ENCODE measurements around the gene GPER1.
A peak's percentile ranks its signal among the peaks of the same experiment; 100 is the strongest.

Gene GPER1

DNA sequence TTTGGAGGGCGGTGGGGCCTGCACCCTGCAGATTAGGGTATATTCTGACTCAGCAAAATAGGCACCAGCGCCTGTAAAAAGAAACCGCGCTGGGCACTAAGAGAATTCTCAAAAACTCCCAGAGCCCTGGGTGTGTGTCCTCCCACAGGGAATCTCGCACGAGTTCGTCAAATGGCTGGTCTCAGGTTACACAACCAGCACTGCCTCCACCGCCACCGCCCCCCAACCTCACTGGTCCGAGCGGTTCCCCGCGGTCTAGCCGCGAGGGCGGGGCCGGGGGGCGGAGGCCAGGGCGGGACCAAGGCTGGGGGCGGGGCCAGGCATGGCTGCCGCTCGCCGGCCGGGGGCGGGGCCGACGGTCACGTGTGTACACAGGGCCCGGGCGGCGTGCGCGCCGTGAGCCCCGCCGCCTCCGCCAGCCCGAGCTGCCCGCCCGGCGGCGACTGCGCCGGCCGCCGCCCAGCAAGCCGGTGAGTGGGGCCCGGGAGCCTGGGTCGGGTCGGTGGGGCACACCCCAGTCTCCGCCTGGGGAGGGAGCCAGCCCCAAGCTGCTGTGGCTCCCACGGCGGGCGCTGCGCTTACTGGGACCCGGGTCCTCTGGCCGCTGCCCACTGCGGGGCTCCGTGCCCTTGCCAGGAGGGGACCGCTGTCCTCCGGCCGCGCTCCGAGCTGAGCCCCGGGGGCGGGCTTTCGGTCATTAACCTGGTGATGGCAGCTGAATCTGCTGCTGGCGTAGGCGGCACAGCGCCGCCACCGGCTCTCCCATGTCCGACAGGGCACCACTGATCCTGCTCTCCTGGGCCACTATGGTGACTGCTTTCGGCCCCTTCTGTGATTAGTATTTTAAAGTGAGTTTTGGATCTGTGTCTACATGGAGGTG is 43.5 kb upstream of the GPER1 start, which contains the start of gene GPR146:
Gene GPR146, plus strand, starts transcription at position 358 of the 880 bp plus-strand sequence. CDS start 12,970 bp downstream, outside the sequence.
- TF ChIP-seq, protein P1, sequence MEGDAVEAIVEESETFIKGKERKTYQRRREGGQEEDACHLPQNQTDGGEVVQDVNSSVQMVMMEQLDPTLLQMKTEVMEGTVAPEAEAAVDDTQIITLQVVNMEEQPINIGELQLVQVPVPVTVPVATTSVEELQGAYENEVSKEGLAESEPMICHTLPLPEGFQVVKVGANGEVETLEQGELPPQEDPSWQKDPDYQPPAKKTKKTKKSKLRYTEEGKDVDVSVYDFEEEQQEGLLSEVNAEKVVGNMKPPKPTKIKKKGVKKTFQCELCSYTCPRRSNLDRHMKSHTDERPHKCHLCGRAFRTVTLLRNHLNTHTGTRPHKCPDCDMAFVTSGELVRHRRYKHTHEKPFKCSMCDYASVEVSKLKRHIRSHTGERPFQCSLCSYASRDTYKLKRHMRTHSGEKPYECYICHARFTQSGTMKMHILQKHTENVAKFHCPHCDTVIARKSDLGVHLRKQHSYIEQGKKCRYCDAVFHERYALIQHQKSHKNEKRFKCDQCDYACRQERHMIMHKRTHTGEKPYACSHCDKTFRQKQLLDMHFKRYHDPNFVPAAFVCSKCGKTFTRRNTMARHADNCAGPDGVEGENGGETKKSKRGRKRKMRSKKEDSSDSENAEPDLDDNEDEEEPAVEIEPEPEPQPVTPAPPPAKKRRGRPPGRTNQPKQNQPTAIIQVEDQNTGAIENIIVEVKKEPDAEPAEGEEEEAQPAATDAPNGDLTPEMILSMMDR (conservative IDR thresholded peaks at IDR 0.05; ENCODE audit: low read length): peak; percentile 62
- H3K4me3 ChIP-seq (ENCODE audit: low read length): peak within 1 kb of the TSS; percentile 61
- DNase-seq (ENCODE audit: low read depth): peak; percentile 94

DNA sequence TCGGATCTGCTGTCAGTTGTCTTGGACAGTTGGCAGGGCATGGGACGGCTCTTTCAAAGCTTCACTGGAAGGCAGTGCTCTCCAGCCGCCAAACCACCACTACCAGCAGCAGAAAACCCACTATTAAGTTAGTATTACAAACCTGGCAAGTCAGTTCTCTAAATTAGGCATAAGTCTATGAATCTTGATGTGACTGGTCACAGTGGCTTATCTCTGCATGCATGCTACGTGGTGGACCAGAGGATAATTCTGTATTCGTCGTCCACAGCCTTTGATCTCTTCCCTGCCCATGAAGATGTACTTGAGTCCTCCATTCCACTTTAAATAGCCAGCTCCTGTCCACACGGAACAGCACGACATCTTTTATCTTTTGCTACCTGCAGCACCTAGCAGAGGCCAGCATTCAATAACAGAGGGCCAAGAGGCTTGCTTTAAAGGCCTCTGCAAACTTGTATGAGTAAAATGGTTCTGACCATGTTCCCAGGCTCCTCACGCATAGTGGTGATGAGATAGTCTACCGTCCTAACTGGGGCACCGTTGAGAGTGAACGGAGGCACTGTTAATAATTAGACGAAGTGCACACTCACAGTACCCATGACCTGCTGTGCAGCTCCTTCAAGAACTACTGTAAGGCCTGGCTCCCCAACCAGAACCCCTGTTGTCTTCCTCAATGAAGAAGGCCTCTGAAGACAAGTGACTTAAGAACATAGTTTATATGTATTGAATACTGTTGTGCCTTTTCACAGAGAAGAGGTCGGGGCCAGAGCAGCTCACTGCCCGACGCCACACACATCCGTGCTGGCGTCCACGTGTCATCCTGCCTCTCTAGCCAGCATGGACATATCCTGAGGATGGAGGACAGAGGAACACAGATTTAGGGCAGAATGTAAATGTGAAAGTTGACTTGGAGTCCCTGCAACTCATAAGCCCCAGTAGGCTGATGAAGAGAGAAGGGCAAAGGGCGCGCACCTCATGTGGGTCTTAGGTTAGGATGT is 42.5 kb upstream of the GPER1 start:
- no peak for DNase-seq (ENCODE audit: low read depth)
- H3K4me3 ChIP-seq (ENCODE audit: low read length): peak overlapping the region; percentile 61
- TF ChIP-seq, protein P1 (conservative IDR thresholded peaks at IDR 0.05; ENCODE audit: low read length): no peak

DNA sequence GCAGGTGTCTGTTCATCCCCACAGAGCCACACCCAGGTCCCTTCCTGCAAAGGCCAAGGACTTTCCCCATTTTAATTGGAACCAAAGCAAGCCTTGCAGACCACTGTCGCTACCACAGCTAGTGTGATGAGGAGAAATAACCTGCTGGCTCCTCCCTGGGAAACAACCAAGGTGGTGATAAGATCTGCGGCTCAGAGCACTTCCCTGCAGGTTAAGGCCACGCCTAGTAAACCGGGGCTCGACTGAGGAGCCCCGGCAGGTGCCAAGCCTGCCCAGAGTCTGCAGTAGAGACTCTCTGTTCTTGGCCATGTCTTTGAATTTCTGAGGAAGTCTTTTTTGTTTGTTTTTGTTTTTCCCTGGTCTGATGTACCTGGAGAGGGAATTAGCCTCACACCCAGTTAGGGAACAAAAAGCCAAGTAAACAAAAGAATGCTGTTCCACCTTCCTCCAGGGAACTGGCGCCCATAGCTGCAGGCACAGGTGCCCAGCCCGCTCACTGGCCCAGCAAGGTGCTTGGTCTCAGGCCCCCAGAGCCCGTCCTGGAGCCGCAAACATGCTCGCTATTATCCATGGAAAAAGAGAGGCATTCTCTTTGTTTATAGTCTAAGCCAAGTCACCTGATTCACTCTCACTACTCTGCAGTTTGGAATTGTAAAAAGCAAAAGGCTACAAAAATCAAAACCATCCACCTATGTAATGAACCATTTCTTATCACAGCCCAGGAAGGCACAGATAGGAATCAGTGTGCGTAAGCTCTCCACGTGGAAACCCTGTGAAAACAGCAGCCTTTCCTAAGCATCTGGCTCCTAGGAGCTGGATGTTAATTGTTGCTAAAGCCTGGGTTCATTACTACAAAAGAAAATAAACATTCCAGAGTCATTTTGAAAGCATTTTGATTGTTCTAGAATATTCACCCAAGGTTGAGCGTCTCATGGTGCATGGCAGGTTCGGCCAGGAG is 40.9 kb upstream of the GPER1 start:
- TF ChIP-seq, protein P1 (conservative IDR thresholded peaks at IDR 0.05; ENCODE audit: low read length): no peak
- no peak for DNase-seq (ENCODE audit: low read depth)

GRCh38 chr7:1049006-1049741 is 38.7 kb upstream of the GPER1 start:
- no peak for DNase-seq (ENCODE audit: low read depth)
- no peak overlapping the region for H3K4me3 ChIP-seq (ENCODE audit: low read length)
- TF ChIP-seq, protein P1 (conservative IDR thresholded peaks at IDR 0.05; ENCODE audit: low read length): no peak

More for the DNA sequence above, 40.9 kb upstream of the GPER1 start:
- H3K4me3 ChIP-seq (ENCODE audit: low read length): no peak overlapping the region

- no peak overlapping the region for H3K4me3 ChIP-seq (ENCODE audit: low read length)
Measured at GRCh38 chr7:1049801-1050200, 38.1 kb upstream of the GPER1 start.

More at GRCh38 chr7:1049801-1050200, 38.1 kb upstream of the GPER1 start:
- DNase-seq (ENCODE audit: low read depth): no peak
- TF ChIP-seq, protein P1 (conservative IDR thresholded peaks at IDR 0.05; ENCODE audit: low read length): no peak

Data from AG10803 (cell line).